ENCODE data around the gene SEMA6D. TPM values are rescaled to one million over a fixed set of nuclear protein-coding genes. Genes with fewer than 3 reads are reported as not detected.

The SEMA6D gene
- polyA plus RNA-seq, 1 donor from 2014 or later = 108 TPM

- H3K9me2 ChIP-seq (ENCODE audit: insufficient read depth, low read length) = no peaks in the 10 kb centered on the region
- H3K4me3 ChIP-seq (ENCODE audit: low read length) = no peak overlapping the region
- no peak for TF ChIP-seq RAD21 (conservative IDR thresholded peaks at IDR 0.05)
- no peak for TF ChIP-seq CTCF (IDR thresholded peaks at IDR 0.05; ENCODE audit: poor library complexity, severe bottlenecking)
- no peak for TF ChIP-seq EP300 (conservative IDR thresholded peaks at IDR 0.05; ENCODE audit: poor library complexity, severe bottlenecking)
- no peak for TF ChIP-seq TAF1 (IDR thresholded peaks at IDR 0.05; ENCODE audit: low read depth)
- no peak for TF ChIP-seq REST (IDR thresholded peaks at IDR 0.05; ENCODE audit: borderline replicate concordance)
- TF ChIP-seq POLR2AphosphoS5 (IDR thresholded peaks at IDR 0.05) = no peak
- no peak for TF ChIP-seq MXI1 (conservative IDR thresholded peaks at IDR 0.05; ENCODE audit: poor library complexity, severe bottlenecking)
- TF ChIP-seq EZH2 (IDR thresholded peaks at IDR 0.05; ENCODE audit: borderline replicate concordance, insufficient read depth, low read length, poor library complexity, severe bottlenecking) = no peak
- TF ChIP-seq SMC3 (conservative IDR thresholded peaks at IDR 0.05; ENCODE audit: poor library complexity) = no peak
- H3K27me3 ChIP-seq (ENCODE audit: insufficient read depth, low read depth, low read length) = no peaks in the 10 kb centered on the region
- no peak overlapping the region for H3K9ac ChIP-seq (ENCODE audit: low read length)
- H3K9me3 ChIP-seq (ENCODE audit: low read length) = no peaks in the 10 kb centered on the region
- no peak overlapping the region for H3K4me2 ChIP-seq (ENCODE audit: low read length)
- H4K20me1 ChIP-seq (ENCODE audit: insufficient read depth) = no peaks in the 10 kb centered on the region
- H2AFZ ChIP-seq (ENCODE audit: low read depth, low read length) = no peak overlapping the region
- no peaks in the 10 kb centered on the region for H3K79me2 ChIP-seq (replicated peaks; ENCODE audit: insufficient read depth, low read length)
- H3F3A ChIP-seq (ENCODE audit: insufficient read depth, low read length, poor library complexity, severe bottlenecking) = no peaks in the 10 kb centered on the region
- H3K27ac ChIP-seq (ENCODE audit: low read length) = no peak overlapping the region
- H3K36me3 ChIP-seq (ENCODE audit: insufficient read depth, low read length) = no peaks in the 10 kb centered on the region
These were observed 67.5 kb downstream of the SEMA6D start for GRCh38 chr15:47784820-47785219.

GRCh38 chr15:47786371-47786770 is 69.1 kb downstream of the SEMA6D start:
- no peaks in the 10 kb centered on the region for H3K79me2 ChIP-seq (replicated peaks; ENCODE audit: insufficient read depth, low read length)
- no peak overlapping the region for H2AFZ ChIP-seq (ENCODE audit: low read depth, low read length)
- H3F3A ChIP-seq (ENCODE audit: insufficient read depth, low read length, poor library complexity, severe bottlenecking) = no peaks in the 10 kb centered on the region

More at GRCh38 chr15:47786371-47786770, 69.1 kb downstream of the SEMA6D start:
- no peaks in the 10 kb centered on the region for H4K20me1 ChIP-seq (ENCODE audit: insufficient read depth)
- no peak overlapping the region for H3K4me3 ChIP-seq (ENCODE audit: low read length)
- no peaks in the 10 kb centered on the region for H3K36me3 ChIP-seq (ENCODE audit: insufficient read depth, low read length)
- H3K4me2 ChIP-seq (ENCODE audit: low read length) = no peak overlapping the region
- H3K9me3 ChIP-seq (ENCODE audit: low read length) = no peaks in the 10 kb centered on the region
- no peaks in the 10 kb centered on the region for H3K27me3 ChIP-seq (ENCODE audit: insufficient read depth, low read depth, low read length)
- no peaks in the 10 kb centered on the region for H3K9me2 ChIP-seq (ENCODE audit: insufficient read depth, low read length)
- H3K27ac ChIP-seq (ENCODE audit: low read length) = no peak overlapping the region
- no peak for TF ChIP-seq SMC3 (conservative IDR thresholded peaks at IDR 0.05; ENCODE audit: poor library complexity)
- TF ChIP-seq MXI1 (conservative IDR thresholded peaks at IDR 0.05; ENCODE audit: poor library complexity, severe bottlenecking) = no peak
- no peak for TF ChIP-seq POLR2AphosphoS5 (IDR thresholded peaks at IDR 0.05)
- TF ChIP-seq RAD21 (conservative IDR thresholded peaks at IDR 0.05) = no peak
- no peak for TF ChIP-seq CTCF (IDR thresholded peaks at IDR 0.05; ENCODE audit: poor library complexity, severe bottlenecking)
- TF ChIP-seq TAF1 (IDR thresholded peaks at IDR 0.05; ENCODE audit: low read depth) = no peak
- no peak overlapping the region for H3K9ac ChIP-seq (ENCODE audit: low read length)
